Fibroblast of lung (primary cell): ENCODE measurements around the gene OAS1.

Experiments
- EZH2 ChIP-seq: IDR thresholded peaks from 2 replicates; pipeline ENCODE4 v1.5.1; 2012; ENCODE audit warnings: low read length, control low read depth, mild to moderate bottlenecking; ENCODE audit errors: missing control alignments
- TF ChIP-seq, protein P1 (sequence below), 2 donors: IDR thresholded peaks in 1 of 2; conservative IDR thresholded peaks in 1 of 2; 1 replicate in 1 of 2; 2 replicates in 1 of 2; pipeline ENCODE4 v1.5.1; 2011 to 2012; ENCODE audit warnings: low read length in 2 of 2, control low read depth in 1 of 2, inconsistent platforms in 1 of 2, low read depth in 1 of 2, mild to moderate bottlenecking in 1 of 2

DNA sequence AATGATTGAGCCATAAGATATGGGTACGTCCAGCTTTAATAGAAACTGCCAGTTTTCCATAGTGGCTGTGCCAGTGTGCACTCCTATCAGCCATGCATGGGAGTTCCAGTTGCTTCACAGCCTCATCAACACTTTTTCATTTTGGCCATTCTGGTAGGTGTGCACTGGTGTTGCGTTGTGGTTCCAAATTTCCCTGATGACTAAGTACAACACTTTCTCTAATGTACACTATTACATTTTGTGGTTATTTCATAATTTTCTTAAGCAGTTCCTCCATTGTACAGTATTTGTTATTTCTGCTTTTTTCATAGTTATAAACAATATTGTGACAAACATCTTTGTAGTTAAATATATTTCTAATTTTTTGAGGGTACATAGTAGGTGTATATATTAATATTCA is 21.5 kb upstream of the OAS1 start:
- TF ChIP-seq, protein P1, sequence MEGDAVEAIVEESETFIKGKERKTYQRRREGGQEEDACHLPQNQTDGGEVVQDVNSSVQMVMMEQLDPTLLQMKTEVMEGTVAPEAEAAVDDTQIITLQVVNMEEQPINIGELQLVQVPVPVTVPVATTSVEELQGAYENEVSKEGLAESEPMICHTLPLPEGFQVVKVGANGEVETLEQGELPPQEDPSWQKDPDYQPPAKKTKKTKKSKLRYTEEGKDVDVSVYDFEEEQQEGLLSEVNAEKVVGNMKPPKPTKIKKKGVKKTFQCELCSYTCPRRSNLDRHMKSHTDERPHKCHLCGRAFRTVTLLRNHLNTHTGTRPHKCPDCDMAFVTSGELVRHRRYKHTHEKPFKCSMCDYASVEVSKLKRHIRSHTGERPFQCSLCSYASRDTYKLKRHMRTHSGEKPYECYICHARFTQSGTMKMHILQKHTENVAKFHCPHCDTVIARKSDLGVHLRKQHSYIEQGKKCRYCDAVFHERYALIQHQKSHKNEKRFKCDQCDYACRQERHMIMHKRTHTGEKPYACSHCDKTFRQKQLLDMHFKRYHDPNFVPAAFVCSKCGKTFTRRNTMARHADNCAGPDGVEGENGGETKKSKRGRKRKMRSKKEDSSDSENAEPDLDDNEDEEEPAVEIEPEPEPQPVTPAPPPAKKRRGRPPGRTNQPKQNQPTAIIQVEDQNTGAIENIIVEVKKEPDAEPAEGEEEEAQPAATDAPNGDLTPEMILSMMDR (conservative IDR thresholded peaks at IDR 0.05 in 1 of 2, IDR thresholded peaks at IDR 0.05 in 1 of 2; ENCODE audit: low read depth in 1 of 2, low read length in 2 of 2), result no peak
- TF ChIP-seq EZH2, result no peak
